Testis (tissue), 2 donors: ENCODE data around the gene SERPINE2.

Source experiments
- POLR2A ChIP-seq: fragments of 450-650 bp; IDR thresholded peaks from one replicate; pipeline ENCODE4 v1.6.1; 2017; ENCODE audit warnings: antibody characterized with exemption, mild to moderate bottlenecking, moderate library complexity
- TF ChIP-seq, protein P1 (sequence below), 3 experiments: fragments of 450-650 bp in 2 of 3; fragments of 200-600 bp in 1 of 3; sonication (generic) in 1 of 3; IDR thresholded peaks; one replicate each; pipeline ENCODE4 v1.5.1; 2016 to 2019; ENCODE audit warnings: antibody characterized with exemption in 3 of 3, mild to moderate bottlenecking in 2 of 3, moderate library complexity in 1 of 3

DNA sequence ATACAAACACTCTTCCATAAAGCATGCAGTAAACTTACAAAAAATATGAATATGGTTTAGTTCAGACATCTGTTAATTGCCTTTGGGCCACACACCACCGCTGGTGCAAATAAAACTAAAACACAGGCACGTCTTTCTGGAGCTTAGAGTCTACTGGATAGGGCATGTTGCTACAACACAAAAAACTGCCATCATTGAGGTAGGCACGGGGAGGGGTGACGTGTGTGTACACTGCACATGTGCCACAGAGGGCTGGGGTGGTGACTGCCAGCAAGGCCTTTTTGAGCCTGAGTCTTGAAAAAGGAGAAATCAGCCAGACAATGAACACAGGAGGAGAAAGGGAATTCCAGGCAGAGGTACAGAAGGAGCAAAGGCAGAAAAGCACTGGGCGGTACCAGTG, 5.1 kb downstream of the SERPINE2 start:
- TF ChIP-seq POLR2A, result no peak
- TF ChIP-seq, protein P1, sequence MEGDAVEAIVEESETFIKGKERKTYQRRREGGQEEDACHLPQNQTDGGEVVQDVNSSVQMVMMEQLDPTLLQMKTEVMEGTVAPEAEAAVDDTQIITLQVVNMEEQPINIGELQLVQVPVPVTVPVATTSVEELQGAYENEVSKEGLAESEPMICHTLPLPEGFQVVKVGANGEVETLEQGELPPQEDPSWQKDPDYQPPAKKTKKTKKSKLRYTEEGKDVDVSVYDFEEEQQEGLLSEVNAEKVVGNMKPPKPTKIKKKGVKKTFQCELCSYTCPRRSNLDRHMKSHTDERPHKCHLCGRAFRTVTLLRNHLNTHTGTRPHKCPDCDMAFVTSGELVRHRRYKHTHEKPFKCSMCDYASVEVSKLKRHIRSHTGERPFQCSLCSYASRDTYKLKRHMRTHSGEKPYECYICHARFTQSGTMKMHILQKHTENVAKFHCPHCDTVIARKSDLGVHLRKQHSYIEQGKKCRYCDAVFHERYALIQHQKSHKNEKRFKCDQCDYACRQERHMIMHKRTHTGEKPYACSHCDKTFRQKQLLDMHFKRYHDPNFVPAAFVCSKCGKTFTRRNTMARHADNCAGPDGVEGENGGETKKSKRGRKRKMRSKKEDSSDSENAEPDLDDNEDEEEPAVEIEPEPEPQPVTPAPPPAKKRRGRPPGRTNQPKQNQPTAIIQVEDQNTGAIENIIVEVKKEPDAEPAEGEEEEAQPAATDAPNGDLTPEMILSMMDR (IDR thresholded peaks at IDR 0.05), result no peak
